H1 (cell line): ENCODE measurements around the gene UPB1. TPM values are rescaled to one million over a fixed set of nuclear protein-coding genes. Genes with fewer than 3 reads are reported as not detected.

ENCODE experiments used
- CTCF ChIA-PET: fragments of 300-600 bp; sonication (Branson Sonifier 250); formaldehyde crosslinking; loops from one replicate; lab custom pipeline; 2021; ENCODE audit not compliant: partially characterized antibody; lab: Charles Lee
- POLR2A ChIA-PET: fragments of 300-600 bp; sonication (Branson Sonifier 250); formaldehyde crosslinking; loops from one replicate; lab custom pipeline; 2021; ENCODE audit warnings: inconsistent platforms; ENCODE audit not compliant: partially characterized antibody; lab: Charles Lee
- DNase-seq, 2 experiments: peaks; one replicate each; pipeline versions ENCODE4 v3.0.0 to v3.0.0-alpha.2; 2010 to 2022; ENCODE audit warnings: low spot score in 2 of 2, low read depth in 1 of 2, mixed read lengths in 1 of 2
- FAIRE-seq: peaks from 2 replicates; lab custom pipeline; 2011; peaks lifted over from hg19 to GRCh38; lab: Jason Lieb, UNC
- H2AFZ ChIP-seq: 2 replicates; pipeline ENCODE4 v1.8.1; 2012; ENCODE audit warnings: low read length, inconsistent platforms
- H2AK5ac ChIP-seq: 2 replicates; pipeline ENCODE4 v1.6.1; 2013; ENCODE audit warnings: low read depth, low read length
- H2BK120ac ChIP-seq: replicated peaks from 2 replicates; pipeline ENCODE3; 2013; ENCODE audit warnings: low read depth, low read length, inconsistent platforms
- H2BK12ac ChIP-seq: 2 replicates; pipeline ENCODE4 v1.6.1; 2013; ENCODE audit warnings: low read depth, low read length
- H2BK15ac ChIP-seq: 2 replicates; pipeline ENCODE4 v1.6.1; 2013; ENCODE audit warnings: low read length
- H2BK20ac ChIP-seq: 2 replicates; pipeline ENCODE4 v1.6.1; 2013; ENCODE audit warnings: low read length
- H2BK5ac ChIP-seq: 2 replicates; pipeline ENCODE4 v1.6.1; 2013; ENCODE audit warnings: low read depth, low read length
- H3K14ac ChIP-seq: 2 replicates; pipeline ENCODE4 v1.6.1; 2013; ENCODE audit warnings: inconsistent platforms; ENCODE audit not compliant: insufficient read length
- H3K18ac ChIP-seq: 2 replicates; pipeline ENCODE4 v1.6.1; 2013; ENCODE audit warnings: low read length; ENCODE audit errors: extremely low read depth
- H3K23ac ChIP-seq: 2 replicates; pipeline ENCODE4 v1.6.1; 2013; ENCODE audit warnings: inconsistent platforms; ENCODE audit not compliant: insufficient read length
- H3K23me2 ChIP-seq: 2 replicates; pipeline ENCODE4 v1.6.1; 2013; ENCODE audit warnings: low read depth, low read length
- H3K27ac ChIP-seq: 2 replicates; pipeline ENCODE4 v1.6.1; 2011; ENCODE audit warnings: low read depth, low read length, inconsistent platforms
- H3K27me3 ChIP-seq, 4 experiments: replicated peaks in 1 of 4; 1 replicate in 1 of 4; 2 replicates in 3 of 4; pipeline versions ENCODE4 v1.6.1 to v1.8.1; 2011 to 2013; ENCODE audit warnings: low read length in 3 of 4, mild to moderate bottlenecking in 3 of 4, inconsistent platforms in 2 of 4, mixed read lengths in 2 of 4, moderate library complexity in 1 of 4; ENCODE audit not compliant: control insufficient read depth in 3 of 4, insufficient read depth in 3 of 4; ENCODE audit errors: extremely low read depth in 1 of 4
- H3K36me3 ChIP-seq, 4 experiments: 2 replicates each; pipeline versions ENCODE4 v1.6.1 to v1.8.1; 2011 to 2013; ENCODE audit warnings: mild to moderate bottlenecking in 4 of 4, low read length in 3 of 4, moderate library complexity in 2 of 4, control low read depth in 1 of 4, inconsistent platforms in 1 of 4; ENCODE audit not compliant: insufficient read depth in 4 of 4, control insufficient read depth in 2 of 4
- H3K4ac ChIP-seq: replicated peaks from 2 replicates; pipeline ENCODE3; 2013; ENCODE audit warnings: low read length, low read depth, mixed read lengths, inconsistent platforms; ENCODE audit not compliant: insufficient read length
- H3K4me1 ChIP-seq, 4 experiments: replicated peaks in 1 of 4; 1 replicate in 1 of 4; 2 replicates in 3 of 4; pipeline versions ENCODE4 v1.6.1 to v1.8.1; 2011 to 2013; ENCODE audit warnings: low read length in 3 of 4, inconsistent platforms in 2 of 4, mixed read lengths in 1 of 4; ENCODE audit not compliant: insufficient read depth in 4 of 4, control insufficient read depth in 3 of 4
- H3K4me2 ChIP-seq, 2 experiments: 2 replicates each; pipeline versions ENCODE4 v1.6.1 to v1.8.1; 2011 to 2013; ENCODE audit warnings: low read depth in 2 of 2, low read length in 2 of 2, control low read depth in 1 of 2, inconsistent platforms in 1 of 2, mild to moderate bottlenecking in 1 of 2; ENCODE audit not compliant: insufficient read depth in 1 of 2
- H3K4me3 ChIP-seq, 4 experiments: fragments of 200-600, 300-600 bp in 1 of 4; sonication (generic), shearing (Covaris generic), sonication (Bioruptor Twin) in 1 of 4; 2 replicates each; pipeline versions ENCODE4 v1.5.1 to v1.8.1; 2011 to 2016; ENCODE audit warnings: low read length in 4 of 4, low read depth in 3 of 4, control low read depth in 2 of 4, inconsistent platforms in 2 of 4, mild to moderate bottlenecking in 2 of 4, mixed read lengths in 1 of 4, moderate library complexity in 1 of 4; ENCODE audit not compliant: insufficient read depth in 2 of 4; ENCODE audit errors: extremely low read depth in 1 of 4
- H3K56ac ChIP-seq: replicated peaks from 2 replicates; pipeline ENCODE3; 2013; ENCODE audit warnings: low read depth, mild to moderate bottlenecking, mixed read lengths, low read length, inconsistent platforms; ENCODE audit not compliant: insufficient read length
- H3K79me1 ChIP-seq: 2 replicates; pipeline ENCODE4 v1.6.1; 2013; ENCODE audit warnings: low read depth, low read length, control low read depth
- H3K79me2 ChIP-seq, 2 experiments: 2 replicates each; pipeline versions ENCODE4 v1.6.1 to v1.8.1; 2012 to 2013; ENCODE audit warnings: low read length in 2 of 2, mild to moderate bottlenecking in 2 of 2, inconsistent platforms in 1 of 2; ENCODE audit not compliant: insufficient read depth in 2 of 2, control insufficient read depth in 1 of 2
- H3K9ac ChIP-seq, 4 experiments: replicated peaks in 1 of 4; 1 replicate in 1 of 4; 2 replicates in 3 of 4; pipeline versions ENCODE4 v1.6.1 to v1.8.1; 2011 to 2013; ENCODE audit warnings: low read depth in 3 of 4, low read length in 3 of 4, control low read depth in 2 of 4, mild to moderate bottlenecking in 2 of 4, moderate library complexity in 2 of 4, inconsistent platforms in 1 of 4; ENCODE audit errors: extremely low read depth in 1 of 4
- H3K9me3 ChIP-seq, 2 experiments: 2 replicates each; pipeline versions ENCODE4 v1.6.1 to v1.8.1; 2012 to 2013; ENCODE audit warnings: mild to moderate bottlenecking in 2 of 2, moderate library complexity in 2 of 2, control low read depth in 1 of 2, inconsistent platforms in 1 of 2, low read depth in 1 of 2, low read length in 1 of 2, mixed read lengths in 1 of 2; ENCODE audit not compliant: insufficient read depth in 2 of 2
- H4K20me1 ChIP-seq, 2 experiments: replicated peaks in 1 of 2; 2 replicates each; pipeline versions ENCODE3 to v1.8.1; 2011 to 2013; ENCODE audit warnings: inconsistent platforms in 2 of 2, low read length in 2 of 2, mild to moderate bottlenecking in 1 of 2; ENCODE audit not compliant: insufficient read depth in 2 of 2, control insufficient read depth in 1 of 2
- H4K5ac ChIP-seq: 2 replicates; pipeline ENCODE4 v1.6.1; 2013; ENCODE audit warnings: low read length, low read depth, mixed read lengths, inconsistent platforms; ENCODE audit not compliant: insufficient read length
- H4K8ac ChIP-seq: 2 replicates; pipeline ENCODE4 v1.8.0; 2013; ENCODE audit warnings: mild to moderate bottlenecking, moderate library complexity, low read length, inconsistent platforms; ENCODE audit not compliant: insufficient read depth; ENCODE audit errors: extremely low read depth
- H4K91ac ChIP-seq: replicated peaks from 2 replicates; pipeline ENCODE3; 2013; ENCODE audit warnings: low read length, mixed read lengths, inconsistent platforms; ENCODE audit not compliant: insufficient read length
- WGBS, 2 experiments: shearing (Covaris generic) in 1 of 2; methylation state at CpG; one replicate each; pipeline versions ENCODE4 v1.1.6 to v1.1.7; 2013 to 2015; ENCODE audit warnings: low lambda C conversion rate in 2 of 2, mixed read lengths in 2 of 2, inconsistent platforms in 1 of 2, low coverage in 1 of 2, missing lambda C conversion rate in 1 of 2; ENCODE audit not compliant: insufficient replicate concordance in 2 of 2, insufficient coverage in 1 of 2, insufficient read length in 1 of 2; ENCODE audit errors: extremely low coverage in 1 of 2, missing lambda C conversion rate in 1 of 2; 5-methylcytosine and 5-hydroxymethylcytosine counted together
- polyA plus RNA-seq, 7 experiments: library from polyadenylated mRNA; depleted of rRNA in 3 of 7; stranded (reverse) in 5 of 7; unstranded in 2 of 7; fragments of >200 nt in 5 of 7; fragments of 200-250 nt in 2 of 7; gene quantifications; 1 replicate in 5 of 7; 2 replicates in 1 of 7; 4 replicates in 1 of 7; pipeline versions ENCODE4 v1.2.1 to v1.2.3, GENCODE V29; 2011 to 2013; ENCODE audit warnings: missing spikeins in 2 of 7, mixed read lengths in 2 of 7
- total RNA-seq: library from RNA; stranded (reverse); fragmentation: NEBNext Ultra II Directional; extraction: Animal tissue kit (Norgen Biotek cat#: 25700); gene quantifications from 2 replicates; pipeline ENCODE4 v1.2.1, GENCODE V29; 2021

Gene UPB1
- total and polyA plus RNA-seq, 2 of the 8 experiments (the other 6 are each of a cell fraction or from before 2014, with no cell fraction given), result 0.09 TPM; not detected in 1

DNA sequence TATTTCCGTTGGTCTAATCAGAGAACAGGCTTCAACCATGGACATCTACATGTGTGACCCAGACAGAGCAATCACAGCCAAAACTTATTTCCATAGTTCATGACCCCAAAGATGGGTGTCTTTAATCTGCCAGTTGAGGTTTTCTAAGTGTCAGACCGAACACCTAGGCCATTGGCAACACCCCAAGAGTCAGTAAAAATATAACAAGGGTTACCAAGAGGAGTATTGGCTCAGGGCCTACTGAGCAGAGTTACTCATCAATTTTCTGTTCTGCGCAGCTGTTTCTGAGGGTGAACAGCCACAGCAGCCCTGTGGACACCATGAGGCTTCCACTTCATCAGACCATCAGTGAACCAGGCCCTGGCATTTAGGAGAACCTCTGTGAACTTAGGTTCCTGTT, 41.0 kb downstream of the UPB1 start:
- no peak overlapping the region for H3K18ac ChIP-seq
- no peak overlapping the region for H2AK5ac ChIP-seq
- H3K14ac ChIP-seq, result no peak overlapping the region
- no peak overlapping the region for H2BK20ac ChIP-seq
- 70% methylated on average over 3 of the region's 3 CpGs; no CpG with 5 or more reads in 1 of the 2 experiments for WGBS, 2 experiments
- H3K79me2 ChIP-seq, result no peaks in the 10 kb centered on the region
- H3K4me2 ChIP-seq, result no peak overlapping the region
- H3K27ac ChIP-seq, result no peak overlapping the region
- no peaks in the 10 kb centered on the region for H3K9me3 ChIP-seq
- H4K91ac ChIP-seq, result no peak overlapping the region
- H3K56ac ChIP-seq, result no peak overlapping the region
- H2BK5ac ChIP-seq, result no peak overlapping the region
- H2BK12ac ChIP-seq, result no peak overlapping the region
- POLR2A ChIA-PET, result interaction anchor here (2.2 kb wide), 1 partner anchor 19 kb away, joined by 6 read pairs; the partner anchor contains the start of genes GUCD1 and SNRPD3
- CTCF ChIA-PET, result interaction anchor here (0.5 to 1.4 kb wide), 4 partner anchors 9 to 133 kb away, joined by 3 read pairs; no protein-coding TSS in a partner anchor
- H3K4me3 ChIP-seq, result no peak overlapping the region
- no peaks in the 10 kb centered on the region for H3K4me1 ChIP-seq
- FAIRE-seq (no peak), DNase-seq (no peak)
- H3K79me1 ChIP-seq, result no peaks in the 10 kb centered on the region
- no peak overlapping the region for H3K4ac ChIP-seq
- H3K23me2 ChIP-seq, result no peaks in the 10 kb centered on the region
- H2BK120ac ChIP-seq, result no peak overlapping the region
- H2AFZ ChIP-seq, result no peak overlapping the region
- no peaks in the 10 kb centered on the region; a peak in 1 of 7 replicates for H3K27me3 ChIP-seq
- no peak overlapping the region for H4K5ac ChIP-seq
- H3K23ac ChIP-seq, result no peak overlapping the region
- H2BK15ac ChIP-seq, result no peak overlapping the region
- peaks cover 0 to 12% (median 3%) of the 10 kb centered on the region in 4 experiments; a peak in 4 of 8 replicates for H3K36me3 ChIP-seq
- H4K8ac ChIP-seq, result no peak overlapping the region
- H3K9ac ChIP-seq, result no peak overlapping the region
- peaks cover 0 to 1% of the 10 kb centered on the region in 2 experiments for H4K20me1 ChIP-seq
